PC-3 (cell line): ENCODE results near the gene TMED8.

Experiments used
- CTCF ChIP-seq: fragments of 300-600 bp; sonication (generic); conservative IDR thresholded peaks from 2 replicates; pipeline ENCODE4 v1.5.1; 2017; ENCODE audit warnings: antibody characterized with exemption, low read depth, mild to moderate bottlenecking, low read length
- EZH2 ChIP-seq: fragments of 300-600 bp; sonication (generic); IDR thresholded peaks from one replicate; pipeline ENCODE4 v1.6.1; 2017; ENCODE audit warnings: antibody characterized with exemption, mild to moderate bottlenecking, low read length; ENCODE audit not compliant: unreplicated experiment
- EZH2phosphoT487 ChIP-seq: fragments of 300-600 bp; sonication (generic); IDR thresholded peaks from 2 replicates; pipeline ENCODE4 v1.6.1; 2018; ENCODE audit warnings: mild to moderate bottlenecking, antibody characterized with exemption, low read length, borderline replicate concordance

DNA sequence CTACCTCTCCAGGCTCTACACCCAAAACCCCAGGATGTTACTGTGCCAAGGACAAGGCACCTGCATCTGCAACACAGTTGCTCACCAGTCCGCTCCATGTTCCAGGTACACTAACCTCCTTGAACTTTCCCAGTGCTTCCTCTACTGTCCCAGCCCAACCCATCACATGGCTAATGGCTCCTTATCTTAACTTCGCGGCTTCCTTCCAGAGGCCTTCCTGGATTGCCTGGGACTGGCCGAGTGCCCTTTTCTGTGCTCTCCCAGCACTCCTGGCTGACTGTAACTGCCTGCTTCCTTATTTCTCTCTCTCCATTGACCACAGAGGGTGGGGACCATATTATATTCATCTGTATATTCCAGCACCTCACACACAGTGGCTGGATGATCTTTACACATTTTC is 77.1 kb downstream of the TMED8 start:
- TF ChIP-seq EZH2 (no peak), CTCF (no peak), EZH2phosphoT487 (no peak)
